Cardiac muscle cell (in vitro differentiated cells and primary cell): ENCODE results near the gene KIF26B. TPM values are rescaled to one million over a fixed set of nuclear protein-coding genes. Genes with fewer than 3 reads are reported as not detected.

Experiments
- DNase-seq, 2 donors: peaks; one replicate each; pipeline versions ENCODE4 v3.0.0 to v3.0.0-alpha.2; 2010 to 2017; ENCODE audit warnings: low read depth in 1 of 2, low spot score in 1 of 2
- H3K27ac ChIP-seq: fragments of 200-600 bp; sonication (generic); 2 replicates; pipeline ENCODE4 v1.5.1; 2016
- H3K27me3 ChIP-seq: fragments of 200-600 bp; sonication (generic); 2 replicates; pipeline ENCODE4 v1.6.0; 2016; ENCODE audit warnings: control low read depth
- H3K36me3 ChIP-seq: fragments of 200-600 bp; sonication (generic); 2 replicates; pipeline ENCODE4 v1.5.1; 2016; ENCODE audit warnings: control low read depth
- H3K4me1 ChIP-seq: fragments of 200-600 bp; sonication (generic); 2 replicates; pipeline ENCODE4 v1.8.1; 2017; ENCODE audit warnings: low read depth, mild to moderate bottlenecking, mixed run types
- H3K4me3 ChIP-seq: fragments of 200-600 bp; sonication (generic); 2 replicates; pipeline ENCODE4 v1.5.1; 2016; ENCODE audit warnings: mild to moderate bottlenecking
- H3K9me3 ChIP-seq: fragments of 200-600 bp; sonication (generic); 2 replicates; pipeline ENCODE4 v1.5.1; 2017; ENCODE audit warnings: low read depth, mild to moderate bottlenecking, control low read depth
- CTCF ChIP-seq: IDR thresholded peaks from 2 replicates; pipeline ENCODE4 v1.5.1; 2012; ENCODE audit warnings: low read depth, mild to moderate bottlenecking, low read length
- polyA plus RNA-seq: library from polyadenylated mRNA; unstranded; fragments of >200 nt; fragmentation: Nextera tagmentation; extraction: Ambion mirVana; gene quantifications from 2 replicates; pipeline ENCODE4 v1.2.1, GENCODE V29; 2016
- total RNA-seq: library from RNA; depleted of rRNA; stranded (reverse); fragments of >200 nt; gene quantifications from 2 replicates; pipeline ENCODE4 v1.2.3, GENCODE V29; 2016

Gene KIF26B
- total and polyA plus RNA-seq, 2 experiments from 2014 or later = 58.9 to 177 TPM

GRCh38 chr1:245197911-245198379 lies 43.2 kb downstream of the KIF26B start:
- peak in 1 of 2 donors; percentile 83 for DNase-seq
- Histone ChIP-seq H3K4me1 (peaks cover 36% of the 10 kb centered on the region), H3K4me3 (no peak overlapping the region), H3K36me3 (peaks cover 12% of the 10 kb centered on the region), H3K9me3 (no peaks in the 10 kb centered on the region), H3K27me3 (no peaks in the 10 kb centered on the region), H3K27ac (peak overlapping the region; percentile 14)
- no peak for TF ChIP-seq CTCF

- peaks cover 36% of the 10 kb centered on the region for H3K4me1 ChIP-seq
- no peaks in the 10 kb centered on the region for H3K27me3 ChIP-seq
- no peak overlapping the region for H3K4me3 ChIP-seq
- no peaks in the 10 kb centered on the region for H3K9me3 ChIP-seq
- peaks cover 7% of the 10 kb centered on the region for H3K36me3 ChIP-seq
- peak overlapping the region; percentile 55 for H3K27ac ChIP-seq
- DNase-seq = no peak
- no peak for TF ChIP-seq CTCF
These were observed 44.1 kb downstream of the KIF26B start for GRCh38 chr1:245198748-245199516.

- H3K27me3 ChIP-seq = no peaks in the 10 kb centered on the region
- no peak for TF ChIP-seq CTCF
- peaks cover 6% of the 10 kb centered on the region for H3K36me3 ChIP-seq
- H3K4me1 ChIP-seq = peaks cover 36% of the 10 kb centered on the region
- peak overlapping the region; percentile 55 for H3K27ac ChIP-seq
- no peak for DNase-seq
- no peak overlapping the region for H3K4me3 ChIP-seq
- no peaks in the 10 kb centered on the region for H3K9me3 ChIP-seq
These were observed 45.4 kb downstream of the KIF26B start for GRCh38 chr1:245200146-245200545.

- peaks cover 6% of the 10 kb centered on the region for H3K36me3 ChIP-seq
- H3K4me1 ChIP-seq = peaks cover 25% of the 10 kb centered on the region
- H3K27ac ChIP-seq = peak overlapping the region; percentile 55
- H3K27me3 ChIP-seq = no peaks in the 10 kb centered on the region
- H3K4me3 ChIP-seq = no peak overlapping the region
- no peaks in the 10 kb centered on the region for H3K9me3 ChIP-seq
- no peak for DNase-seq
- TF ChIP-seq CTCF = no peak
These were observed 46.4 kb downstream of the KIF26B start for GRCh38 chr1:245201201-245201600.

GRCh38 chr1:245201827-245202226 lies 47.0 kb downstream of the KIF26B start:
- Histone ChIP-seq H3K27ac (peak overlapping the region; percentile 55), H3K27me3 (no peaks in the 10 kb centered on the region), H3K9me3 (no peaks in the 10 kb centered on the region), H3K36me3 (peaks cover 6% of the 10 kb centered on the region), H3K4me1 (peaks cover 20% of the 10 kb centered on the region), H3K4me3 (no peak overlapping the region)
- no peak for TF ChIP-seq CTCF
- DNase-seq = no peak
